SK-N-SH treated with all-trans-retinoic acid at 6 μM for 48 hours (cell line): ENCODE data around the gene MYH14.

Source experiments
- ATAC-seq: fragments of 200-7000 bp; cut with Tn5 transposase; 3 replicates; pipeline ENCODE4 v1.9.1; 2020; ENCODE audit warnings: mild to moderate bottlenecking, moderate library complexity
- ARNTL ChIP-seq: fragments of 450-650 bp; formaldehyde crosslinking; IDR thresholded peaks from 2 replicates; pipeline ENCODE4 v1.5.0; 2020; ENCODE audit warnings: low read depth, mild to moderate bottlenecking, moderate library complexity, borderline replicate concordance
- BACH2 ChIP-seq: fragments of 250-450 bp; sonication (Bioruptor Pico); IDR thresholded peaks from 2 replicates; pipeline ENCODE4 v1.9.0; 2021; ENCODE audit warnings: mild to moderate bottlenecking, borderline replicate concordance
- CSRNP3 ChIP-seq: fragments of 250-450 bp; sonication (Bioruptor Pico); IDR thresholded peaks from 2 replicates; pipeline ENCODE4 v1.5.1; 2021; ENCODE audit warnings: mild to moderate bottlenecking, moderate library complexity
- ESRRG ChIP-seq: fragments of 250-450 bp; sonication (Bioruptor Pico); IDR thresholded peaks from 2 replicates; pipeline ENCODE4 v1.6.1; 2021; ENCODE audit warnings: mild to moderate bottlenecking
- ISL1 ChIP-seq: fragments of 250-450 bp; sonication (Bioruptor Pico); IDR thresholded peaks from 2 replicates; pipeline ENCODE4 v2.1.2; 2022; ENCODE audit warnings: mild to moderate bottlenecking, moderate library complexity
- OSR1 ChIP-seq: fragments of 250-450 bp; sonication (Bioruptor Pico); IDR thresholded peaks from 2 replicates; pipeline ENCODE4 v1.8.0; 2022; ENCODE audit warnings: moderate library complexity, mild to moderate bottlenecking, inconsistent platforms
- PATZ1 ChIP-seq: fragments of 250-450 bp; sonication (Bioruptor Pico); IDR thresholded peaks from 2 replicates; pipeline ENCODE4 v1.8.0; 2020; ENCODE audit warnings: mild to moderate bottlenecking, moderate library complexity, borderline replicate concordance
- POU6F1 ChIP-seq: fragments of 250-450 bp; sonication (Bioruptor Pico); IDR thresholded peaks from 2 replicates; pipeline ENCODE4 v1.8.0; 2021; ENCODE audit warnings: low read depth, mild to moderate bottlenecking, moderate library complexity, borderline replicate concordance
- RARB ChIP-seq: fragments of 250-450 bp; sonication (Bioruptor Pico); IDR thresholded peaks from 2 replicates; pipeline ENCODE4 v1.8.0; 2021; ENCODE audit warnings: mild to moderate bottlenecking, moderate library complexity
- TCF4 ChIP-seq: fragments of 250-450 bp; sonication (Bioruptor Pico); IDR thresholded peaks from 2 replicates; pipeline ENCODE4 v1.8.0; 2021; ENCODE audit warnings: mild to moderate bottlenecking, moderate library complexity, borderline replicate concordance
- TOX ChIP-seq: fragments of 250-450 bp; sonication (Bioruptor Pico); IDR thresholded peaks from 2 replicates; pipeline ENCODE4 v1.8.0; 2021; ENCODE audit warnings: mild to moderate bottlenecking, moderate library complexity, borderline replicate concordance
- TSHZ2 ChIP-seq: fragments of 250-450 bp; sonication (Bioruptor Pico); IDR thresholded peaks from 2 replicates; pipeline ENCODE4 v1.5.0; 2020; ENCODE audit warnings: mild to moderate bottlenecking, moderate library complexity
- ZFP3 ChIP-seq: fragments of 250-450 bp; sonication (Bioruptor Pico); IDR thresholded peaks from 2 replicates; pipeline ENCODE4 v1.5.0; 2020; ENCODE audit warnings: mild to moderate bottlenecking, moderate library complexity
- ZNF565 ChIP-seq: fragments of 450-650 bp; formaldehyde crosslinking; conservative IDR thresholded peaks from 2 replicates; pipeline ENCODE4 v1.5.0; 2020; ENCODE audit warnings: low read depth, mild to moderate bottlenecking, moderate library complexity
- ZNF8 ChIP-seq: fragments of 450-650 bp; formaldehyde crosslinking; IDR thresholded peaks from 2 replicates; pipeline ENCODE4 v1.5.0; 2020; ENCODE audit warnings: mild to moderate bottlenecking, moderate library complexity

The MYH14 gene

GRCh38 chr19:50202386-50202785 lies 1.0 kb upstream of the MYH14 start (continued):
- no peak for TF ChIP-seq PATZ1 (CRISPR knock-in tag)
- no peak for TF ChIP-seq ZNF565
- no peak for TF ChIP-seq TCF4

- TF ChIP-seq TSHZ2 (CRISPR knock-in tag) (no peak), OSR1 (CRISPR knock-in tag) (no peak), ZNF8 (no peak), ZNF565 (no peak), CSRNP3 (CRISPR knock-in tag) (no peak), ARNTL (CRISPR knock-in tag) (no peak), BACH2 (no peak), ZFP3 (CRISPR knock-in tag) (no peak), TCF4 (no peak), ISL1 (CRISPR knock-in tag) (no peak)
Measured at GRCh38 chr19:50202962-50203280, 501 bp upstream of the MYH14 start.

GRCh38 chr19:50204081-50204428 lies 633 bp downstream of the MYH14 start:
- TF ChIP-seq ZNF8 (no peak), ESRRG (CRISPR knock-in tag) (no peak), ISL1 (CRISPR knock-in tag) (no peak), TSHZ2 (CRISPR knock-in tag) (no peak), TCF4 (no peak), POU6F1 (CRISPR knock-in tag) (no peak), TOX (no peak), ARNTL (CRISPR knock-in tag) (no peak), RARB (no peak), OSR1 (CRISPR knock-in tag) (no peak), PATZ1 (CRISPR knock-in tag) (no peak)
- no peak for ATAC-seq

More at GRCh38 chr19:50202962-50203280, 501 bp upstream of the MYH14 start:
- no peak for ATAC-seq
